PC-9 (cell line): ENCODE results near the gene GALK1. TPM values are rescaled to one million over a fixed set of nuclear protein-coding genes. Genes with fewer than 3 reads are reported as not detected.

Source experiments
- BruUV-seq: library from RNA; stranded (reverse); fragments of 400-500 nt; replicated peaks from 2 replicates; lab custom pipeline; 2021; lab: Mats Ljungman, UMichigan
- CTCF ChIA-PET: fragments of 300-600 bp; sonication (Branson Sonifier 250); formaldehyde crosslinking; loops from one replicate; lab custom pipeline; 2022; ENCODE audit warnings: antibody characterized with exemption; lab: Charles Lee
- POLR2A ChIA-PET: fragments of 300-600 bp; sonication (Branson Sonifier 250); formaldehyde crosslinking; loops from one replicate; lab custom pipeline; 2022; ENCODE audit warnings: antibody characterized with exemption; ENCODE audit not compliant: unreplicated experiment; lab: Charles Lee
- DNase-seq, 2 experiments: peaks; one replicate each; pipeline versions ENCODE4 v3.0.0 to v3.0.0-alpha.2; 2015 to 2022; ENCODE audit warnings: mixed read lengths in 1 of 2
- H2AFZ ChIP-seq: fragments of 200-600 bp; sonication (generic); 2 replicates; pipeline ENCODE4 v1.8.1; 2017; ENCODE audit warnings: antibody characterized with exemption
- H3F3A ChIP-seq: fragments of 200-600 bp; sonication (generic); 2 replicates; pipeline ENCODE4 v1.8.1; 2017; ENCODE audit warnings: antibody characterized with exemption, mild to moderate bottlenecking, low read depth; ENCODE audit not compliant: insufficient read depth
- H3K27ac ChIP-seq: fragments of 200-600 bp; sonication (generic); 2 replicates; pipeline ENCODE4 v1.6.1; 2016; ENCODE audit warnings: mixed run types
- H3K27me3 ChIP-seq: fragments of 200-600 bp; sonication (generic); 2 replicates; pipeline ENCODE4 v1.6.1; 2016; ENCODE audit warnings: low read depth, mixed run types; ENCODE audit not compliant: insufficient read depth
- H3K36me3 ChIP-seq: fragments of 200-600 bp; sonication (generic); 2 replicates; pipeline ENCODE4 v1.6.1; 2016; ENCODE audit warnings: low read depth, mixed run types
- H3K4me1 ChIP-seq: fragments of 200-600 bp; sonication (generic); replicated peaks from 2 replicates; pipeline ENCODE4 v1.6.1; 2016; ENCODE audit warnings: mixed run types; ENCODE audit not compliant: insufficient read depth
- H3K4me2 ChIP-seq: fragments of 200-600 bp; sonication (generic); 2 replicates; pipeline ENCODE4 v1.6.1; 2017; ENCODE audit warnings: mixed run types
- H3K4me3 ChIP-seq: fragments of 200-600 bp; sonication (generic); 2 replicates; pipeline ENCODE4 v1.6.1; 2016; ENCODE audit warnings: mixed run types
- H3K79me2 ChIP-seq: fragments of 200-600 bp; sonication (generic); 2 replicates; pipeline ENCODE4 v1.6.1; 2017; ENCODE audit warnings: low read depth, mixed run types
- H3K9me2 ChIP-seq: fragments of 200-600 bp; sonication (generic); 2 replicates; pipeline ENCODE4 v1.8.1; 2017; ENCODE audit warnings: mild to moderate bottlenecking; ENCODE audit not compliant: insufficient read depth
- H3K9me3 ChIP-seq: fragments of 200-600 bp; sonication (generic); 2 replicates; pipeline ENCODE4 v1.8.1; 2016; ENCODE audit warnings: low read depth; ENCODE audit not compliant: insufficient read depth
- H4K20me1 ChIP-seq: fragments of 200-600 bp; sonication (generic); 2 replicates; pipeline ENCODE4 v1.8.1; 2017; ENCODE audit not compliant: insufficient read depth
- EZH2 ChIP-seq: fragments of 200-600 bp; sonication (generic); IDR thresholded peaks from 2 replicates; pipeline ENCODE4 v1.8.0; 2017; ENCODE audit warnings: antibody characterized with exemption, low read depth
- intact Hi-C: fragments of 100-400 bp; cut with micrococcal nuclease; formaldehyde crosslinking; loops from one replicate; pipeline ENCODE4 v1.10.0; 2022; ENCODE audit not compliant: unreplicated experiment
- total RNA-seq: library from RNA; stranded (reverse); gene quantifications from 2 replicates; pipeline ENCODE4 v1.2.3, GENCODE V29; 2021
- TF ChIP-seq, protein P1 (sequence below): fragments of 200-600 bp; sonication (generic); conservative IDR thresholded peaks from 2 replicates; pipeline ENCODE4 v1.6.1; 2017; ENCODE audit warnings: mixed run types, antibody characterized with exemption, mild to moderate bottlenecking, moderate library complexity

GALK1 gene
- total RNA-seq, 1 experiment from 2014 or later: 12.8 TPM

DNA sequence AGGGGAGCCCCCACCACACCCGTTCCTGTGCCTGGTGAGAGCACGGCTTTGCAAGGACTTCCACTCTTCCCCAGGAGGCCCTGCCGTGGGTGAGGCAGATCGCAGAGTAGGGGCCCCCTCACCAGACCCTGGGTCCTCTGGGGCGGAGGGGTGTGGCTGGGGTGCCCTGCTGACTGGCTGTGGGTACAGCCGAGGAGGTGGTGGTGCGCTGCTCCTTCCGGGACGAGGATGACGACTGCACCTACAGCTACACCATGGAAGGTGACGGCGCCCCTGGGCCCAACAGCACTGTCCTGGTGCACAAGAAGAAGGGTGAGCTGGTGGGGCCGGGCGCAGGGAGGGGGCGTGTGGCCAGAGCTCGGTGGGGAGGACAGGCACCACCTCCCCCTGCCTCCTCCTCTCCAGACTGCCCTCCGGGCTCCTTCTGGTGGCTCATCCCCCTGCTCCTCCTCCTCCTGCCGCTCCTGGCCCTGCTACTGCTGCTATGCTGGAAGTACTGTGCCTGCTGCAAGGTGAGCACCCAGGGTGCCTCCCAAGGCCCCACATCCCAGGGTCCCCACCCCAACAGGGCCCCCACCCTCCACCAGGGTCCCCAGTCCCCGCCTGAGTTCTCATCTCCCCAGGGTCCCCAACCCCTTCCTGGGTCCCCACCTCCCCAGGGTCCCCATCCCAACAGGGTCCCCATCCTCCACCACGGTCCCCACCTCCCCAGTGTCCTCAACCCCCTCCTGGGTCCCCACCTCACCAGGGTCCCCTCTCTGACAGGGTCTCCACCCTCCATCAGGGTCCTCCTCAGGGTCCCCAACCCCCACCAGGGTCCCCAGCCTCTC is 27.6 kb downstream of the GALK1 start:
- intact Hi-C loops: no loop called here

DNA sequence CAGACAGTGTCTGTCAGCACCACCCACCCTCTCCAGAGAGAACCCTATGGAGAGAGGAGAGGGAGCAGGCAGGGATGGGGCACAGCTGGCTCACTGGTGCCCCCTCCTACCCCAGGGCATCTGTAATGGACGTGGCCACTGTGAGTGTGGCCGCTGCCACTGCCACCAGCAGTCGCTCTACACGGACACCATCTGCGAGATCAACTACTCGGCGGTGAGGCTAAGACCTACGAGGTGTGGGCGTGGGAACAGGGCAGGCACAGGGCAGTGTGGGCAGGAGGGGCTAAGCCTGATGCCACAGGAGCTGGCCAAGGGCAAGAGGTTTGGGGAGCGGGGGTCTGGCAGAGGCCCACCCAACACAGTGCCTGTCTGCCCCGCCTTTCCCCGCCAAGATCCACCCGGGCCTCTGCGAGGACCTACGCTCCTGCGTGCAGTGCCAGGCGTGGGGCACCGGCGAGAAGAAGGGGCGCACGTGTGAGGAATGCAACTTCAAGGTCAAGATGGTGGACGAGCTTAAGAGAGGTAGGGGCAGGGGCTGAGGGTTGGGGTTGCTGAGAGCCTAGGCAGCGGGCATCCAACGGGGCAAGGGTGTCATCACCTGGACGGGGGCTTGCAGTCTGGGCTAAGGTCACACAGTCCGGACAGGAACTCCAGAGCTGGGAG is 28.7 kb downstream of the GALK1 start:
- no peaks in the 10 kb centered on the region for H3K27me3 ChIP-seq
- no peaks in the 10 kb centered on the region for H3K4me1 ChIP-seq
- no peaks in the 10 kb centered on the region for H3K9me2 ChIP-seq
- ChIA-PET POLR2A (no interaction called here), CTCF (no interaction called here)
- no peak for TF ChIP-seq EZH2
- H3K4me3 ChIP-seq: no peak overlapping the region
- H4K20me1 ChIP-seq: no peaks in the 10 kb centered on the region; the same call in none of the 2 replicates
- H2AFZ ChIP-seq: no peak overlapping the region
- no peaks in the 10 kb centered on the region for H3K9me3 ChIP-seq
- H3F3A ChIP-seq: peaks cover 17% of the 10 kb centered on the region
- H3K79me2 ChIP-seq: no peaks in the 10 kb centered on the region
- BruUV-seq: no TSS peak
- intact Hi-C loops: no loop called here
- no peak overlapping the region for H3K27ac ChIP-seq
- 0 out of 2 replicates have a peak, but pooled peaks cover 7% of the 10 kb centered on the region for H3K36me3 ChIP-seq
- no peak for DNase-seq
- no peak overlapping the region for H3K4me2 ChIP-seq

More for the DNA sequence above, 27.6 kb downstream of the GALK1 start:
- CTCF ChIA-PET: interaction anchor here (0.6 to 0.7 kb wide), 2 partner anchors 30 to 137 kb away, joined by 3 to 4 read pairs; no protein-coding TSS in a partner anchor
- TF ChIP-seq, protein P1, sequence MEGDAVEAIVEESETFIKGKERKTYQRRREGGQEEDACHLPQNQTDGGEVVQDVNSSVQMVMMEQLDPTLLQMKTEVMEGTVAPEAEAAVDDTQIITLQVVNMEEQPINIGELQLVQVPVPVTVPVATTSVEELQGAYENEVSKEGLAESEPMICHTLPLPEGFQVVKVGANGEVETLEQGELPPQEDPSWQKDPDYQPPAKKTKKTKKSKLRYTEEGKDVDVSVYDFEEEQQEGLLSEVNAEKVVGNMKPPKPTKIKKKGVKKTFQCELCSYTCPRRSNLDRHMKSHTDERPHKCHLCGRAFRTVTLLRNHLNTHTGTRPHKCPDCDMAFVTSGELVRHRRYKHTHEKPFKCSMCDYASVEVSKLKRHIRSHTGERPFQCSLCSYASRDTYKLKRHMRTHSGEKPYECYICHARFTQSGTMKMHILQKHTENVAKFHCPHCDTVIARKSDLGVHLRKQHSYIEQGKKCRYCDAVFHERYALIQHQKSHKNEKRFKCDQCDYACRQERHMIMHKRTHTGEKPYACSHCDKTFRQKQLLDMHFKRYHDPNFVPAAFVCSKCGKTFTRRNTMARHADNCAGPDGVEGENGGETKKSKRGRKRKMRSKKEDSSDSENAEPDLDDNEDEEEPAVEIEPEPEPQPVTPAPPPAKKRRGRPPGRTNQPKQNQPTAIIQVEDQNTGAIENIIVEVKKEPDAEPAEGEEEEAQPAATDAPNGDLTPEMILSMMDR: no peak
- no peak for TF ChIP-seq EZH2
- Histone ChIP-seq H3K27me3 (no peaks in the 10 kb centered on the region), H3K9me3 (no peaks in the 10 kb centered on the region), H3K36me3 (0 out of 2 replicates have a peak, but pooled peaks cover 4% of the 10 kb centered on the region), H3K79me2 (no peaks in the 10 kb centered on the region), H3K4me2 (no peak overlapping the region), H3K27ac (no peak overlapping the region), H3K4me3 (no peak overlapping the region), H3K9me2 (no peaks in the 10 kb centered on the region), H4K20me1 (no peaks in the 10 kb centered on the region; the same call in none of the 2 replicates), H3F3A (peaks cover 17% of the 10 kb centered on the region), H3K4me1 (no peaks in the 10 kb centered on the region), H2AFZ (no peak overlapping the region)
- BruUV-seq: no TSS peak
- DNase-seq: no peak
- POLR2A ChIA-PET: interaction anchor here (0.6 to 0.8 kb wide), 2 partner anchors 14 to 23 kb away, joined by 6 to 19 read pairs; no protein-coding TSS in a partner anchor

DNA sequence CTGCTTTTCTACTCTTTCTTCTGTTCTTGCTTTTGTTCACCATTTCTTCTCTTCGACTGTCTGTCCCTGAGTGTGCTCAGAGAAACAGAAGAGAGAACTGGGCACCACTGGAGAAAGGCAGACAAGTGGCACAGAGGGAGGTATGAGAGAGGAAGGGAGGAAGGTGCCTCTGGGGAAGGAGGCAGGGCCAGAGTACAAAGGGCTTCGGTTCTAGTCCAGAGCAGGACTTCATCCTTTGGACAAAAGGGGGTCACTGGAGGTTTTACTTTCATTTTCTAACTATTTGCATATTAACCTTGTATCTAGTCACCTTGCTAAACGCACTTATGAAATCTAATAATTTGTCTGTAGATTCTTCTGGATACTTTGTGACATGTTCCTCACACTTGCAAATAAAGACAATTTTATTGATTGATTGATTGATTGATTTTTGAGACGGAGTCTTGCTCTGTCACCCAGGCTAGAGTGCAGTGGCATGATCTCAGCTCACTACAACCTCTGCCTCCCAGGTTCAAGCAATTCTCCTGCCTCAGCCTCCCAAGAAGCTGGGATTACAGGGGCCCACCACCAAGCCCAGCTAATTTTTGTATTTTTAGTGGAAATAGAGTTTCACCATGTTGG is 30.2 kb downstream of the GALK1 start:
- Histone ChIP-seq H2AFZ (no peak overlapping the region), H3K79me2 (no peaks in the 10 kb centered on the region), H3K4me3 (no peak overlapping the region), H4K20me1 (no peaks in the 10 kb centered on the region; the same call in none of the 2 replicates), H3K4me2 (no peak overlapping the region), H3K9me3 (no peaks in the 10 kb centered on the region), H3K27ac (no peak overlapping the region), H3K9me2 (no peaks in the 10 kb centered on the region), H3K4me1 (no peaks in the 10 kb centered on the region), H3K27me3 (no peaks in the 10 kb centered on the region), H3F3A (peaks cover 17% of the 10 kb centered on the region), H3K36me3 (0 out of 2 replicates have a peak, but pooled peaks cover 13% of the 10 kb centered on the region)
- TF ChIP-seq, protein P1: no peak
- no peak for TF ChIP-seq EZH2
- no peak for DNase-seq
- BruUV-seq: no TSS peak
- ChIA-PET CTCF (no interaction called here), POLR2A (interaction anchor here (0.7 kb wide), 1 partner anchor 10 kb away, joined by 25 read pairs; no protein-coding TSS in a partner anchor)
- intact Hi-C loops: no loop called here
